SK-MEL-5 (cell line): Measurements from ENCODE around the gene GGACT. TPM values are rescaled to one million over a fixed set of nuclear protein-coding genes. Genes with fewer than 3 reads are reported as not detected.

Experiments
- DNase-seq: peaks from one replicate; pipeline ENCODE4 v3.0.0-alpha.2; 2016; ENCODE audit warnings: low read depth, low spot score
- in situ Hi-C: cut with HindIII; loops from 2 replicates; pipeline ENCODE4 v1.10.0; 2016; ENCODE audit warnings: low sequenced_read_pairs, high pct_unique_total_duplicates, low pct_unique_long_range_greater_than_20kb
- total RNA-seq: library from RNA; depleted of rRNA; stranded (reverse); fragments of >200 nt; shearing (Covaris generic); gene quantifications from 2 replicates; pipeline ENCODE4 v1.2.3, GENCODE V29; 2014

Gene GGACT
- total RNA-seq, 1 experiment from 2014 or later: 9.2 TPM

GRCh38 chr13:100564444-100565223 lies 24.0 kb downstream of the GGACT start:
- in situ Hi-C loops: no loop called here
- DNase-seq: no peak

GRCh38 chr13:100563779-100564178 lies 24.8 kb downstream of the GGACT start:
- in situ Hi-C loops: no loop called here
- DNase-seq: no peak

GRCh38 chr13:100561599-100562204 lies 26.9 kb downstream of the GGACT start:
- DNase-seq: no peak
- in situ Hi-C loops: no loop called here

GRCh38 chr13:100561158-100561499 lies 27.5 kb downstream of the GGACT start:
- no peak for DNase-seq
- in situ Hi-C loops: no loop called here

DNA sequence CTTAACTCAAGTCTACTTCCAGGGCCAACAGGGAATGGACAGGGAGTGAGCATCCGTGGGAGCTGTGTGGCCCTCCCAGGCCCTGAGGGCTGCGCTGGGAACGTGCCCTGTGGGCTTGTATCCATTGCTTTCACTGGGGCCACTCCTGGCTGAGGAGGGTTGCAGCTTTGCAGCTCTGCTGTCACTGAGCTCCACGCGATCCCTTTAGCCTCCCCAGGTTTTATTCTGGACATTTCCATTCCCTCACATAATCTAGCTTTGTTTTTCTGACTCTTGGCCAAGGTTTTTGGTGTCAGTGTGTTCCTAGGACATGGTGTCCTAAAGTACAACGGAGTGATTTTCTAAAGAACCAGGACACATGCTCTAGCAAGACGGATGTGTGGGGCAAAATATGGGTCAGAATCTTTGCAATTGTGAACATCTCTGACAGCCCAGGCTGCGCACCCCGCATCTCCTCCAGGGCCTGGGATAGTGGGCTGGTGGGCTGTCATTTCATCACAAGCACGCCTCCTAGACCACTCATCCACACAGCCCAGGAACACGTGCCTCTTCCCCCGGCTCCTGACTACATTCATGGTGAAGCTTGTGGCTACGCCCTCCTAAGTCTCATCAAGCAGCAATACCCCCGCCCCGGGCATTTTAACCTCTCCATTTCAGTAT lies 28.0 kb downstream of the GGACT start:
- DNase-seq: no peak
- in situ Hi-C loops: no loop called here

- no peak for DNase-seq
- in situ Hi-C loops: no loop called here
Observed at GRCh38 chr13:100559886-100560285, 28.7 kb downstream of the GGACT start.

GRCh38 chr13:100552755-100553154 lies 35.8 kb downstream of the GGACT start:
- in situ Hi-C loops: no loop called here
- no peak for DNase-seq

DNA sequence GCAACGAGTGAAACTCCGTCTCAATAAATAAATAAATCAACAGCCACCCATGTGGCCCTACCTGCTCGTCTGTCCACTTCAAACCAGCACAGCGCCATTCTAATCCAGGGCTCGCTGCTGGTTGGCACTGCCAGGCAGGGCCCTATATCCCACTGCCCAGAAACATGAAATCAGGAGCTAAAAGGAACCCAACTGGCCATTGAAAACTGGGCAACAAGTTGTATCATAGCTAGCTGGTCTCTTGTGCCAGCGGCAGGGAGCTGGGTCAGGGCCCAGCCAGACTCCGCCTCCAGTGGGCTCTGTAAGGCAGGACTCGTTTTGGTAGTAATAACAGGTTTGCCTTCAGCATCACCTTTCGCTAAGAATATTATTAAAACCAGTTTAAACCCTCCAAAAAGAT lies 39.3 kb downstream of the GGACT start:
- DNase-seq: no peak
- in situ Hi-C loops: no loop called here

GRCh38 chr13:100547791-100548201 lies 40.8 kb downstream of the GGACT start:
- no peak for DNase-seq
- in situ Hi-C loops: no loop called here

- no peak for DNase-seq
- in situ Hi-C loops: no loop called here
Observed at GRCh38 chr13:100546713-100547405, 41.7 kb downstream of the GGACT start.

DNA sequence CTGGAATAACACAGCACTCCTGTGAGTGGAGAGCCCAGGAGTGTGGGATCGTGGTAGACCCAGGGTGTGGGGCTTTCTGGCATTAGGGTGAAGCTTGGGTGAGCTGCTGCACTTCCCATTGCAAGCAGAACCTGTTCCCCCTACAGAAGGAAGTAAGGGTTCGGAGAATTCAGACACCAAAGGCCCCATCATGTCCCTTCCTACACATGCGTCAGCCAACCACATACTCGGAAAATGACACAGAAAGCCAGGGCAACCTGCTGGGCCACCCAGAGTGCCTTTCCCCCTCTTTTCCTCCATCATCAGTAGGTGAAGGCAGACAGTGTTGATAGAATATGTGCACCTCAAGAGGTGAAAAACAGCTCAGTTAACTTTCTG lies 42.9 kb downstream of the GGACT start:
- in situ Hi-C loops: no loop called here
- DNase-seq: no peak

DNA sequence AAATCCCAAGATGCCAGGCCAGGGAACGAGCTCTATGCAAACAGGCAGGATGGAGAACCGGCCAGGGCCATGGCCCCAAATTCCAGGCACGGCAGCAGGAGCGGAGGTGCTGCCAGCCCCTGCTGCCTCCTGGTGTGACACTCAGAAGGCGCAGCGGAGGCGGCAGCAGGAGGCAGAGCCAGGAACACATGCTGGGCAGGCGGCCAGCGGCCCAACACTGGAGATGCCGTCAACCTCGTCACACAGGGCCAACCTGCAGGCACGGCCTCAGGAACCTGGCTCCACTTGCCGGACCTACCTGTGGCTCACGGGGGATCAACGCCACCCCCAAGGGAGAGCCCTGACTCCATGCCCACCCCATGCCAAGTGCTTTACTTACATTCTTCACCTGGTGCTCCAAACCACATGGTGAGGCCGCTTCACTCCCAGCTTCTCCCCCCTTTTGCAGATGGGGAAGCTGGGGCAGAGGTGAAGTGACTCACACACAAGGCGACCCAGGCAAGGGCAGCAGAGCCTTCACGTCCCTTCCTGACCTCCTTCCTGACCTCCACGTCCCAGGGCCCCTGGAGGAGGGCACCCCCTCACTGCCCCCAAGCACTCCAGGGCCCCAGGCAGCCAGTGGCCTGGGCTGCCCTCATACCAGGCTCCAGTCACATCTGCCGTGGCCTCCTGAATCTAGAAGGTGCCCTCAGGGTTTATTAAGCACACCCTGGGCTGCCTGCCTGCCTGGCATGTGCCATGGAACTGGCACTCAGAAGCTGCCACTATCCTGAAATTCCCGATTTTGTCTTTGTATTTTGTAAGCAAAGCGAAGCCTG lies 43.5 kb downstream of the GGACT start:
- no peak for DNase-seq
- in situ Hi-C loops: no loop called here

- in situ Hi-C loops: no loop called here
Observed at GRCh38 chr13:100543872-100544602, 44.6 kb downstream of the GGACT start.

DNA sequence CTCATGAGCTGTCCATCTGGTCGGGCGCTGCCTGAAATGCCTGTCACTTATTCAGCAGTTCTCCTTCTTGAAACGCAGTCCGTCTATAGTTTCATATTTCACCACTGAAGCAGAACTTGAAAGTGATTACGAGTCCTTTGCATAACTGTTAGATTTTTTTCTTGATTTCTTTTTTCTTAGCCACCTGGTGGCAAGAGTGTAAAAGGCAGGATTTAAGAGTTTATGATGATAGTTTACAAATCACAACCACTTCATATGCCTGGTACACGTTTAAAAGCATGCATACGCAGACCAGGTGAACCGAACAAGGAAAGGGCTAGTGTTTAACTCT lies 45.8 kb downstream of the GGACT start:
- in situ Hi-C loops: no loop called here

More at GRCh38 chr13:100543872-100544602, 44.6 kb downstream of the GGACT start:
- DNase-seq: no peak

DNA sequence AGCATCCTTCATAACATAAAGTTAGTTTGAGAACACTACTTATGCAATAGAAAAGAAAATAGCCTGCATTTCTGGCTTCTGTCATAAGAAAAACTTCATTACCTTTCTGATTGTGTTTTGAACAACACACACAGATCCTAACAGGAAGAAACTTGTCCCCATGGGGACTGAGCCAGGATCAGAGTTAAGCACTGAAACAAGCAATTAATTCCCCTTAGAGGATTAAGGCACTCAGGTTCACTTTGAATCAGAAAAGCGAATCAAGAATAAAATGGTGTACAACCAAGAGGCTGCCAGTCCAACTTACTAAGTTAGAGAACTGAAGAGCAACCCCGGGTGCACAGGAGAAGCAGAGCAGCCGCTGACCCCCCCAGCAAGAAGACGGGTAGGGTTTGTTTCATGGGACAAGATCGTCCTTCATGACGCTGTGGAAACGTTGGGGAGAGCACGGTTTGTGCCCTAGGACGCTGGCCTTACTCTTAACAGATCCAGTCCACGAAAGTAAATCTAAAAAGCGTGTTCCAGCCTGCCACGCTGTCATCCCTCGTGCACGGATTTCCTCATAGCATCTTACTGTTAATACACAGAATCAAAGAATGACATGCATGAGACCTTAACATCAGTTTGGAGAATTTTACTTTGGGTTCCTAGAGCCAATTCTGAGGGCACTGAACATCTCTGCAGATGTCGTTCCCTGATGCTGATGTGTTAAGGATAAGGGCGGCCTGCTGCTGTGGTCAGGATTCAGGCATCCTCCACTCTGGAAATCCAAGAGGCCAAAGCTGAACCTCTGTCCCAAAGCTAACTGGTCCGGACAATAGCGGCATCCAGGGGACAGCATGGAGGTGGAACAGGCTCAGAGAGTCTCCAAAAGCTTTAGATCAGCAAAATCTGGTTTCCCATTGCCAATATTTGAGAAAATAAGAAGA lies 46.4 kb downstream of the GGACT start:
- in situ Hi-C loops: no loop called here
- DNase-seq: no peak

More for the DNA sequence above, 45.8 kb downstream of the GGACT start:
- DNase-seq: peak; percentile 46

- DNase-seq: no peak
- in situ Hi-C loops: no loop called here
Observed at GRCh38 chr13:100540621-100541020, 48.0 kb downstream of the GGACT start.
